ENCODE results near the gene LDLRAD4.

LDLRAD4 gene

DNA sequence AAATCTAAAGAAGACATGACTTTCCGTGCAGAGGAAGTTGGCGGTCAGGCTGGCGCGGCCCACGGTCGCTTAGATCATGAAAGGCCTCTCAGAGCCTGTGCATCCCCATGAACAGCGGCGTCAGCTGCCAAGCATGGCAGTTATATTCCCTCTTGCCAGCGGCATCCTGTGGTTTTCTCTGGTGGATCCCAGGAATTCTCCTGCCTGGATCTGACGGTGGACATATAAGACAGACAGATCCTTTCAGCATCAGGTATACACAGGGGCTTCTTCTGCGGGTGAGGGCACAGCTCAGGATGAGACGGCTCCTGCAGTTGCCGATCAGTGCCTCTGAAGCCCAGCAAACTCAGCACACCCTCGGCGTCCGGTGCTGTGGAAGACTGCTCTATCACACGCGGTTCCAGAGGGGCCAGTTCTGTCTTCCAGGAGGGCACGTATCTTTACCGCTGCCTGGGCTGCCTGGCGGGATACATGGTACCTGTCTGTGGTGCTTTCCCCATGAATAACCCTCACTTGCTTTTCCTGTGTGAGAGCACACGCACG is 157.8 kb downstream of the LDLRAD4 start:
- no peak for DNase-seq

DNA sequence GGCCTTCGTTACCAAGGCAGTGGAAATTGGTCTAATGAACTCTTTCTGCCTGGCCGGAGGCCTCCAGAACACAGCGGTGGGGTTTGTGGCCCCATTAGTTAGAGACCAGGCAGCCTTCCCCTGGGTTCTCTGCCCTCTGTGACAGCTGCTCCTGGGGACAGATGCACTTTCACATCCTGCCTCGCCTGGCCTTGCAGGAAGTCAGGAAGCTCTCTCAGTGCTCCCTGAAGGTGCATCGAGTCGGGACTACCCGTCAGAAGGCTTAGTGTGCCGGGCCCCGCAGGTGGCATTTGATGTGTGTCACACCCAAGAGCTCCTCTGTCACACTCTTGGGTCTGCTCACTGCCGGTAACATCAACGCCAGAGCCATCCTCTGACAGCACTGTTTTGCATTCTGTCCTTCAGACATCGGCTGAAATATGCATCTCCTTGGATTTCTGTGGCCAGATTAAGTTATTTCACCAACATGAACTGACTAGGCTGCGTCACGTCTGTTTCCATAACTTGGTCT is 158.3 kb downstream of the LDLRAD4 start:
- no peak for DNase-seq

DNA sequence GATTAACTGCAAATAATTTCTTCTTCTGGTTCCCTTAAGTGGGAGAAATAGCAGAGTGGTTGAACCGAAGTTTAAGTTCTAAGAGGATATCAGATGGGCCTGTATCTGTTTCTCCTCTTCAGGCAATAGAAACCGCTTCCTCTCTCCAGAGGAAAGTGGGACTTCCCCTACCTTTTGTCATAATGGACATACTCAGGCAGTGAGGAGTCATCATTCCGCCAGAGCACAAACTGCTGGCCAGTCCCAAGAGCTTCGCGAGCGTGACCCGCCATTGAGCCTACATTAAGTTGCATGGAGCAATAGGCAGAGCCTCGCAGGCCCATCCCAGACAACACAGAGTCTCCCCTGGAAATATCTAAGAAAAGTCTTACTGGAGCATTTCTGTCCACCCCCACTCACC is 158.9 kb downstream of the LDLRAD4 start:
- peak; percentile 39 for DNase-seq

DNA sequence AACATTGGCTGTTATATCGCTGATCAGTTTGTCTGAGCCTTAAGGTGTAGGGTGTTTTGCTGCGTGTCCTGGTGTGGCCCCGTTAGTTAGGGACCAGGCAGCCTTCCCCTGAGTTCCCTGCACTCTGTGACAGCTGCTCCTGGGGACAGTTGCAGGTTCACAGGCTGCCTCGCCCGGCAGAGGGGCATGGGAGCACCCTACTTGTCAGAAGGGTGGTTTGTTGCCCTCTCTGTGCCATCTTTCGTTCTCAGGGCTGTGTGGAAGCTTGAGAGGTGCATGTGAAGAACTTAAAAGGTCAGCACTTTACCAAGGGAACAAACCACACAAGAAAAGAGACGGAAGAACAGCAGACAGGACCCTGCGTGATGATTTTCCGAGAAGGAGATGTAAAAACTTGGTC is 159.6 kb downstream of the LDLRAD4 start:
- no peak for DNase-seq

DNA sequence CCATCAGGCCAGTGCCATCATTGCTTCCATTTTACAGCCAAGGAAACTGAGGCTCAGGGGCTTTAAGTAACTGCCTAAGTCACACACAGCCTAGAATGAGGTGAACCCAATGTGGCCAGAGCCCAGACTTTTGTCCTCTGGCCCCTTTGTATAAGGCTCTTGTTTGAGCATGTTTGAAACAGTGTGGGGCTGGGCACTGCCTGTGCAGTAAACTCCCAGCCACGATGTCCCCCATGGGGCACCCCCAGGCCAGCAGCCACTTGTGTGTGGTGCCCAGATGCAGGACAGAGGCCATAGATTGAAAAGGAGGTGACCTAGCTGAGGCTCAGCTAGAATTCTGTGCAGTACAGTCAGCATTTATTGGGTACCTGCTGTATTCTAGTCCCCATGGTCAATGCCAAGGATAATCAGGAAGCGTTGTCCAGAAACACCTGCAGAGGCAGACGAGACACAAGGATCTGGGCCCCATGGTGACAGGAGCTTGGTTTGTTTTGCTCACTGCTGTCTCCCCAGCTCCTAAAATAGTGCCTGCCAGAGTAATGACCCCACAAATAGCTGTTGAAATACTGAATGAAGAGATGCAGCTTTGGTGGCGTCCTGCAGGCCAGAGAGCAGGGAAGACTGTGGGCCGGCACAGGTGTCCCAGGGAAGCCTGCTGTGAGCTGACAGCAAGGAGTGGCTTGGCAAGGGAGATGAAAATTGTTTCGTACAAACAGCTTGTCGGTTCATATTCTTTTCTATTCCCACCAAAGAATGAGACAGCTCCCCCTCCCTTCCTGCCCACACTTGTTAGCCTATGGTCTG is 160.7 kb downstream of the LDLRAD4 start:
- no peak for DNase-seq

DNA sequence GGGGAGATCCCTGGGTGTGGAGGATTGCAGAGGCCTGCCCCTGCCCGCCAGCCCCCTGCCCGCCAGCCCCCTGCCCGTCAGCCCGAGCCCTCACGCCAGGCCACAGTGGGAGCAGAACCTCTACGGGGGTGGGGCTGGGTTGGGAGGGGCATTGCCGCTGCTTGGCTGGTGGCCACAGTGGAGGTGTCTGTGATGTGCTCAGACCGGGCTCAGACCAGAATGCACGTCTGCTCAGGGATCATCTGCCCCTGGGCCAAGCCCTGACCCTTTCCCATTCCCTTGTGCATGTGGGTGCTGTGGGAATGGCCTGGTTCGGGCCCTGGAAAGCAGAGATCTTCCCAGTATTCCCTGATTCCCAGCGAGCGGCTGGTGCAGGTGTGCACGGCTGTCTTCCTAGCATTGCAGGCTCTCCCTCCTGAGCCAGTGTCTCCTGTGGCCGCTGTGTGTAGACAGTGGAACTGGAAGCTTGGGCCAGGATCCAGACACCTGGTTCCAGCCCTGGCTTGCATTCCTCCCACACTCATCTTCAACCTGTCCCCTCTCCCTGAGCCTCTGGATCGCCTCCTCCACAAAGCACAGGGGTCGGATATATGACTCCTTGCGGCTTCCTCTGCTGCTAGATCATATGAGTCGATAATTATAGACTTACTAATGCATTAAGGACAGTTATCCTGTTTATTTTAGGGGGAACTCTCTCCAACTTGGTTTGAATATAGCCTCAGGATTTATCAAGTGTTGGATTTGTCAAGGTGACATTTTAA is 161.6 kb downstream of the LDLRAD4 start:
- no peak for DNase-seq

DNA sequence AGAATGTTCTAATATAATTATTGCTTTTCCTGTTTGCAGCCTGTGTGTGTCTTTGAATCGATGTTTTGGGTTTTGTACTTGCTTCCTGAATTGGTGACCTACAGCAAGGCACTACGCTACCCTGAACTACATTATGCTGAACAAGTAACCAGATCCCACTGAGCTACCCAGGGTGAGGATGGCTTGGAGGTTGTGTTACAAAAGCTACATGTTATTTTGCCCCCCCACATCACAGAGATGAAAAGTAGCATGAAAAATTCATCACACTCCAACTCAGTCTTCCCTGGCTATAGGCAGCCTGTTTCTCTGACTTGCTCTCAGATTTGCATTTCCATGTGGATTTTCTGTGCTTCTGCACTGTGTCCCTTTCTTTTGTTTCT is 162.1 kb downstream of the LDLRAD4 start:
- DNase-seq, result no peak

DNA sequence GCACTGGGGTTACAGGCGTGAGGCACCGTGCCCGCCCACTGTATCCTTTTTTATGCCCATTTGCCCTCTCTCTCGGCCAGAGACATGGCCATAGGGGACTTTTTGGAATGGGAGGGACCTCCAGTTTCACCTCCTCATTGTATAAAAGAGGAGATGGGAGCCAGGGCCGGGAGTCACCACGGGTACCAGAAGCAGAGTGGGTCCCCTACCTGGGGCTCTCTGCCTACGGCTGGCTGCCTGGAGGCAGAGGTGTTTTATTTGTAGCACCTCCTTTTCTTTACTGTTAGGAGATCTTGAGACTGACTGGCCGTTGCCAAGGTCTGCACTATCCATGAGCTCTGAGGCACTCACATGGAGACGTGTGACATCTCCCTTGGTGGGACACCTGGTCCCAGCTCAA is 162.8 kb downstream of the LDLRAD4 start:
- DNase-seq, result no peak

DNA sequence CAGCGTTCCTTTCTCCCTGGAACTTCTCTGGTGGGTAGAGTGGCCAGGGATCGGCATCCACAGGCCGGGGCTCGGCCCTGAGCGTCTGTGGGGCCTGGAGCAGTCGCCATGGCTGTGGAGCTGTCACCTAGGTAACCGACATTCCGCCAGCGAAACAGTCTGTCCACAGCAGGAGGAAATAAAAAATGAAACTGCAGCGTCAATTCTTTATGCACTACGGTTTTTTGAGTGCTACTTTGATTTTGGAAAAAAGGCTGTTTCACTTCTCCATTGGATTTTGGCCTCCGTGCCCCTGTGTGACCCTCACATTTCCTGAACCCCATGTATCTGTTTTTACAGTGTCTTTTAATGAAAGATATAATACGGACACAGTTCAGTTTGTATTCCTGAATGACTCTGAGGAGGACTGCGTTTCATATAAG is 163.4 kb downstream of the LDLRAD4 start:
- DNase-seq, result peak; percentile 68

DNA sequence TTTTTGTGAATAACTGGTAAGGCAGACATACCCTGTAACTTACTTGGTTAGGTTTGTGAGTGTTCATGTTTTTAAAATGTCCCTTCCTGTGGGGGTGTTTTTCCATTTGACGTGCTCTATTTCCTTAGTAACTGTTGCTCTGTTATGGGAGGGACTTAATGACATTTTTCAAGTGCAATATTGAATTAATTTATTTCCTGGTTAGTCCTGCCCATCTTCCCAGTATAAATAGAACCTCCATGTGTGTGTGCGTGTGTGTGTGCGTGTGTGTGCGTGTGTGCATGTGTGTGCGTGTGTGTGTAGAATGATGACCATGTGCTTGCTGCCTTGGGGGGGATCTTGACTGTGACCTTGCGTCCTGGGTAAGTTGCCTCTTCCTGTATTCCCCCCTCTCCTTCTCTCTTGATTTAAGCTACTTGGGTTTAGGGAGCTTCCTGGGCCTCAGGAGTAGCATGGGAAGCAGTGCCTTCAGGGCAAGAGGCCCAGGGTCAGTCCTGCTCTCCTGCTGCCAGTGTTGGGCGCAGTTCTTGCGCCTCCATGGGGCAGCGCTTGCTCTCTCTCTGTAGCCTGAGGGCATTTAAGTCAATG is 163.9 kb downstream of the LDLRAD4 start:
- DNase-seq, result peak; percentile 30

DNA sequence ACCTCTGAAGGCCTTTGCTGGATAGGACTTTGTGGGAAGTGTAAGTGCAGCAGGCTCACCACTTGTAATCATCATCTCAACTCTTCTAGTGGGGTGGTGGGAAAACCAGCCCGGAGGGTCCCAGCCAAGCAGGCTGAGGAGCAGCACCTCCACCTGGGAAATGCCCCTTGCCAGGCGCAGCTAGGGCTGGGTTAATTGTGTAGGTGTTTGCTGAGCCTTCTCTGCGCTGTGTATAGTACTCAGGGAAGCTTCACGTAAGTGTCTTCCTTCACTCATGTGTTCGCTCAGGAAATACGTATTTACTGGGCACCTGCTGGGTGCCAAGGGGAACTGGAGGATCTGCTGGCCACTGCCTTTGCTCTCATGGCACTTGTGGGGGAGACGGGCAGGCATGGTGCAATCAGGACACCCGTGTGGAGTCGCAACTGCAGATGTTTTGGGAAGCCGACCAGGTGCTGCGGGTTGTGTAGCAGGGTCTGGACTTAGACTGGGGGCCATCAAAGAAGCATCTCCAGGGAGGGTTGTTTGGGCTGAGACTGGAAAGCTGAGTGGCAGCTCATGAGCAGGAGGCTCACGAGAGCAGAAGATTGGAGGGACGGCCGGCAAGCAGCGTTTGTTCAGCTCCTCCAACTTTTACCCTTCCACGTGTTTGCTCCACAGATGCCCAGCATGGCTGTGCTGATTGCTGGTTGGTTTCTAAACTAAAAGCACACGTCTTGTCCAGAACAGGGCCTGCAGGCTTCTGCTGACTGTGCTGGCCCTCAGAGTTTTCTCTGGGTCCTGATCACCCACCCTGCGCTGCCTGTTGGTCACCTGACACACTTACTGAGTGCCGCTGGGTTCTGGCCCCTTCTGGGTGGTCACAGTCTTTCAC is 164.6 kb downstream of the LDLRAD4 start:
- DNase-seq, result no peak

DNA sequence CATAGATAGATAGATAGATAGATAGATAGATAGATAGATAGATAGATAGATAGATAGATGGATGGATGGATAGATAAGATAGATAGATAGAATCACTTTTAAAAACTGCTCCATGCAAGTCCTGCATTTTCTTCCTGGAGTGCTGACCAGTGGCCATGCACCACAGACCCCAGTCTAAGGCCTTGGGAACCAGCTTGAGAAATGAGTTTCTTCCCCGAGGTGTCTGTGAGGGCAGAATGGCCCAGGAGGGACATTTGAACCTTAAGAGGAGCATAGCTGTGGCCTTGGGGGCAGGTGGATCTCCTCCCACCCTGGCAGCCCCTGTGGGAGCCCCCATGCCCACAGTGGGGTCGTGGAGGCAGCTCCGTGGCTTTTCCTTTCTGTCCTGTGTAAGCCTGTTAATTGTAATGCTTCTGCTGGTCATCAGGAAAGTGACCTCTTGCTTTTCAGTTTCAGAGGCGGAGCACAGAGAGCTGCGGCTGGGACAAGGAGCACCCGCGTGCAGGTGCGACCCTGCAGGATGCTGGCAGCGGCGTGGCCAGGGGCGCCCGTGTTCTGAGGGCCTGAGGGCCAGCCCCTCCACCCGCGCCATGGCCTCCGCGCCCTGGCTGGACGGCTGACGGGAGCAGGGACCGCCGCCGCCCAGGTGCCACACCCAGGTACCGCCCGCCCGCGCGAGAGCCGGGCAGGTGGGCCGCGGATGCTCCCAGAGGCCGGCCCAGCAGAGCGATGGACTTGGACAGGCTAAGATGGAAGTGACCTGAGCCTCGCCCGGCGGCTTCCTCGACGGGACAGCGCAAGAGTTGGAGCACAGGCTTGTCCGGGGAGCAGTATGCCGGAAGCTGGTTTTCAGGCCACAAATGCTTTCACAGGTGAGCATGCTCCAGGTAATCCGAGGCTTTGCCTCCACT is 168.6 kb downstream of the LDLRAD4 start:
- no peak for DNase-seq

DNA sequence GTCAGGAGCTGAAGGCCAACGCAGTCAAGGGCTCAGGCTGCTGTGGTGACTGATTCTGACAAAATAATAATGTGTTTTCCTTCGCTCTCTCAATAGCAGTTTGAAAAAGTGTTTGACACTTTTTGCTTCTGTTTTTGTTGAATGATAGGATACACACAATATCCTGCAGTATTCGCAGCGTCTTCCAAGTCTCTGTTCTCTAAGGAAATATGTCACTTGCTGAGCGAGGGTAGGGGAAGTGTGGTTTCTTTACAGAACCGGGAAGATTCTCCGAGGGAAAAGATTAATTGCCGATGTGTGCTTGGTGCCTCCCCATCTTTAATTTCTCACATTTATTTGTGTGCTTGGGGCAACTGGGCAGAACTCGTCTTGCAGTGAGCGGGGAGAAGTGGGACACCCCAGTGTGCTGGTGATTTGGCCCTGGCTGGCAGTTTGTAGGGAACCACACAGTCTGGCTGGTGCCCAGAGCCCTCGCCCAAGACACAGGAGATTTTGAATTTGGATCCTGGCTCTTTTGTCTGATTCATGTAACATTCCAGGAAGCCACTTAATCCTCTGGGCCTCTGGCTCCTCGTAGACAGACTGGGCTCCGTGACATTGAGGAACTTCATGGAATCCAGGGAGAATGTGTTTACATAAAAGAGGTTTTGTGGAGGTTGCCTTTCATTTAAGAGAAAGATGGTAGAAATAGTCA is 169.4 kb downstream of the LDLRAD4 start:
- DNase-seq, result no peak

DNA sequence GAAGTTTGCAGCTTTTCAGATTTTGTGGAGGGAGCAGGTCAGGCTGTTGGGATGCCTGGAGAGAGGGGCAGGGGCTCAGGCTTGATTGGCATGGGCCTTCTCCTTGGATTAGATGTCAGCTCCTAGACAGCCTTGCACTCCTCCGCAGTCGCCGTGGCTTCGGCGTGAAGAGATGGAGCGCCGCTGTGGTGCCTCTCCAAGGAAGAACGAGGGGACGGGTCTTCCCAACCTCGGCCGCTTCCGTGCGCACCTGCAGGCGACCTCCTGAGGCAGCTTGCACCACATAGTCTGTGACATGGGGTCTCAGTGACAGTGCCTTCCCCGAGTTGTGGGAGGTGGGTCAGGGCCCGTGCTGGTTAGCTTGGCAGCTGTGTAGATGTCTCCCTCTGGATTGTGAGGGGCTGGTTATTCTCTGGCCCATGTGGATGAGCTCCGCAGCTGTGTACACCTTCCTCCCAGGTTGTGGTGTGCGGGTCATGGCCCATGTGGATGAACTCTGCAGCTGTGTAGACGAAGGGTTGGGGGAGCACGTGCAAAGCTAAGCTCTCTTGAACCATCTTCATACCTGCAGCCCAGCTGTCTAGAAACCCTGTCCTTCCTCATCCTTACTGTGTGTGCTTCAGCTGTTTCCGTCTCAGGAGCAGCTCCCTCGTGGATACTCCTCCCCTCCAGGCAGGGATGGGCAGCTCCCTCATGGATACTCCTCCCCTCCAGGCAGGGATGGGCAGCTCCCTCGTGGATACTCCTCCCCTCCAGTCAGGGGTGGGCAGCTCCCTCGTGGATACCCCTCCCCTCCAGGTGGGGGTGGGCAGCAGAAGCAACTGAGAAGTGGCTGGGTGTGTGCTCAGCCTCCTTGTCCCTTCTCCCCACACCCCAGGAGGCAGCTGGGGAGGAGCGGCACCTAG is 170.3 kb downstream of the LDLRAD4 start:
- DNase-seq, result no peak

DNA sequence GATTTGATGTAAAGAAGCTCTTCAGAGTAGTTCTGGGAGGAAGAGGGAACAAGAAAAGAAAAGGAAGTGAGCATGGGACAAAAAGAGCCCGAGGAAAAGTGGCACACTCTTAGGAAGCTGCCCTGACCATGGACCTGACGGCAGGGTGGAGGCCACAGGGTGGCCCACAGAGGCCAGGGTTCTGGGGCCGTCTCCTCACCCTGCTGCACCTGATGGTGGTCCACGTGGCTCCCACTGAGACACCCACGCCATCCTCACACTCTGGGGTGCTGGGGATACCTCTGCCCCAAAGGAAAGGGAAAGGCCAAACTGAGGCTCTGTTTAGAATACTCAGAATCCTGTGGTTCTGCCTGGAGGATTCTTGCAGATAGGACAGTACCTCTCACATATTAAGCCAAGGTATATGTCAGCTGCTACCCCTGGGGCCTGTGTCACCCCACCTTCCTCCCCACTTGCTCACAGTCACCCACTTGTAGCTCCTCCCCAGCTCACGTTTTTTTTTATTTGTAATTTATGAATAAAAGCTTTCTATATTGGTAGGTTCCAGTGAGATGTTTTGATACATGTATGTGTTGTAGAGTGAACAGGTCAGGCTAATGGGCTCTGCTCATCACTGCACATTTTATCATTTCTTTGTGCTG is 171.1 kb downstream of the LDLRAD4 start:
- no peak for DNase-seq

DNA sequence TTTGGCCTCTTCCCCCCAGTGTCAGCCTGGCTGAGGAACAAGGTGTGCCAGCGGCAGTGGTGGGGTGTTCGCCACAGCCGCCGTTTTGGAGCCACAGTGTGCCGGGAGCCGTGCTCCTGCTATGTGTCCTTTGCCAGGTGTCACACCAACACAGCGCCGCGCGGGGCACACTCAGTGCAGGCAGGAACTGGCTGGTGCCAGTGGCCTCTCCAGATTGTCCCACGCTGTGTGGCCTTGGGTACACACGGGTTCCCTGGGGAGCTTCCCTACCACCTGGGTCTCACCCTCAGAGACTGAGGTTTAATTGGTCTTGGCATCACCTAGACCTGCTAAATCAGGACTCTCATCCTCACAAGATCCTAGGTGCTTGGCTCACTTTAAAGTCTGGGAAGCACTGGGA is 171.6 kb downstream of the LDLRAD4 start:
- DNase-seq, result no peak

DNA sequence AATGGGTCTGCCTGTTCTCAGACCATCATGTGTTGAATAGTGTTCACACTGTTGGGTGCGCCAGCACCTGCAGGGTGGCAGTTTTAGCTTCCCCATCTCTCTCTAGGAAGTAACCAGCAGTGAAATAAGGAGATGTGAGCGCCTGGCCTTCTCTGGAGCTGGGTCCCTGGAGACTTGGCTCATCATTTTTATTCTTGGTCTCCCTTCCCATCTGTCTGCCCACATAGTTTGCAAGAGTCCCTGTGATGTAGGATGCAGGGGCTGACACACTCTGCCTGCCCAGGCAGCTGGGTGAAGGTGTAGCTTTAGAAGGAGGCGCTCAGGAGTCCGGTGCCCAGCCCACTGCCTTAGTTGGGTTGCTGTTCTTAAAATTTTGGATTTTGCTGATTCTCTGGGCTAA is 172.2 kb downstream of the LDLRAD4 start:
- DNase-seq, result no peak

DNA sequence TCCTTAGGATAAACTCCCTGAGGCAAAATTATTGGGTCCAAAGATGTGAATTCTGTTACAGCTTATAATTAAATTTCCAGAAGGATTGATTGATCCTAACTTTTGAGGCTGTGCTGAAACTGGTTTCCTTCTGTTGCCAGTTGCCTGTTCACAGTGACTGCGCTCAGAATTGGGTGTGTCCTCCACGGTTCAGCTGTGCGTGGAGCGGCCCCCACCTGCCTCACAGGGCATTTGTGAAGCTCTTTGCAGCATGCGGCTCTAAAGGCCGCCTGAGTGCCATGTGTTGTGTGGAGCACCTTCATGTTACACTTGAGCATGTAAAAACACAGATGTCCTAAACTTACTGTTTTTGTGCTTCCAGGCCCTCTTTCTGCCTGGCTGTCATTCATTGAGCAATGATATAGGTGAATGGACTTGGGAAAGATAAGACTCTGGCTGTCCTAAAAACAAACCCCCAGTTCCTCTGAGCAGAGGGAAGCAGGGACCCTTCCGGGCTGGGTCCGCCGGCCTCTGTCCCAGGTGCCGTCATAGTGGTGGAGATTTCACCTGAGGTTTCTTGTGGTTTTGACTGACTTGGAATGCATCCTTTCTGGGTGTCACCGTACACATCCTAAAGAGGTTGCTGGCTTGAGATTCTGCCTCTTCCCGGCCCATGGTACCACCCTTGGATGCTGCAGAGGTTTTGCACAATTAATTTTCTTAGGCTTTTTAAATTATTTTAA is 173.6 kb downstream of the LDLRAD4 start:
- no peak for DNase-seq

Measured in MV-4-11 (cell line).